ENCODE data around the gene PARP12. TPM values are rescaled to one million over a fixed set of nuclear protein-coding genes. Genes with fewer than 3 reads are reported as not detected.

The PARP12 gene
- total RNA-seq, 1 donor from 2014 or later: 6.8 TPM

GRCh38 chr7:140022582-140023211, 40.1 kb downstream of the PARP12 start:
- no peaks in the 10 kb centered on the region for H3K79me2 ChIP-seq (ENCODE audit: low read depth)
- Mint-ChIP-seq H3K4me3 (no peak overlapping the region), H3K36me3 (no peaks in the 10 kb centered on the region), H3K9me3 (peaks cover 2% of the 10 kb centered on the region), H3K27me3 (ENCODE audit: insufficient read depth, low read depth) (peaks cover 2% of the 10 kb centered on the region), H3K4me1 (no peaks in the 10 kb centered on the region), H3K27ac (no peak overlapping the region)
- H3K4me2 ChIP-seq: no peak overlapping the region
- TF ChIP-seq EZH2phosphoT487 (IDR thresholded peaks at IDR 0.05) (no peak), CTCF (IDR thresholded peaks at IDR 0.05) (no peak)
- DNase-seq (ENCODE audit: low spot score): no peak
- H3K4me3 ChIP-seq: no peak overlapping the region
- H2AFZ ChIP-seq (replicated peaks): no peak overlapping the region
- no peaks in the 10 kb centered on the region for H3K27me3 ChIP-seq
- H4K20me1 ChIP-seq (ENCODE audit: low read depth): no peaks in the 10 kb centered on the region
- H3F3A ChIP-seq (ENCODE audit: low read depth): no peaks in the 10 kb centered on the region
- H3K4me1 ChIP-seq: no peaks in the 10 kb centered on the region
- no peaks in the 10 kb centered on the region for H3K36me3 ChIP-seq
- no peaks in the 10 kb centered on the region for H3K9me3 ChIP-seq (ENCODE audit: low read depth)
- H3K27ac ChIP-seq: no peak overlapping the region
- H3K9ac ChIP-seq: no peak overlapping the region

- Histone ChIP-seq H3K9ac (no peak overlapping the region), H3K27me3 (no peaks in the 10 kb centered on the region), H3K36me3 (no peaks in the 10 kb centered on the region), H3F3A (ENCODE audit: low read depth) (no peaks in the 10 kb centered on the region), H3K27ac (no peak overlapping the region), H3K79me2 (ENCODE audit: low read depth) (no peaks in the 10 kb centered on the region), H3K4me2 (no peak overlapping the region), H2AFZ (replicated peaks) (no peak overlapping the region), H4K20me1 (ENCODE audit: low read depth) (no peaks in the 10 kb centered on the region), H3K4me1 (no peaks in the 10 kb centered on the region), H3K4me3 (no peak overlapping the region), H3K9me3 (ENCODE audit: low read depth) (no peaks in the 10 kb centered on the region)
- TF ChIP-seq EZH2phosphoT487 (IDR thresholded peaks at IDR 0.05) (no peak), EZH2 (IDR thresholded peaks at IDR 0.05) (no peak), CTCF (IDR thresholded peaks at IDR 0.05) (no peak)
- no peak for DNase-seq (ENCODE audit: low spot score)
- Mint-ChIP-seq H3K36me3 (no peaks in the 10 kb centered on the region), H3K27me3 (ENCODE audit: insufficient read depth, low read depth) (peaks cover 4% of the 10 kb centered on the region), H3K4me1 (no peaks in the 10 kb centered on the region), H3K4me3 (no peak overlapping the region), H3K27ac (no peak overlapping the region), H3K9me3 (peaks cover 2% of the 10 kb centered on the region)
Observed at GRCh38 chr7:140021603-140022002, 41.1 kb downstream of the PARP12 start.

DNA sequence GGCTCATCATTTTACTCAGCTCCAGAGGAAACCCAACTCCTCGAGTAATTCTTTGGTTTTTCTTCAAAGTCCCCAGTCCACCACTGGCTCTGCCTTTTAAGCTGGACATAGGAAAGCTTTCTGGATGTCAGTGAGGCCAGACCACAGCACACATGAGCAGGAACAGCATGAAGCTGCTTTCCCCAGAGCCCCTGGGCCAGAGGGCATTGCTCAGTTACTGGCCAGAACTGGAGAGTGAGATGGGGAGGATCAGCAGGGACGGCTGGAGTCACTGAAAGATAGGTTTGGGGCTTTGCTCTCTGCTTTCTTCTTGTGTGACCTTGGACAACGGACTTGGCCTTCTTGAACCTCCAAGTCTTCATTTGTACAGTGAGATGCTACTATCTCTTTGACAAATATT, 43.1 kb downstream of the PARP12 start:
- Histone ChIP-seq H3K4me2 (no peak overlapping the region), H3K27me3 (no peaks in the 10 kb centered on the region), H3K4me3 (no peak overlapping the region), H3K36me3 (no peaks in the 10 kb centered on the region), H3K9me3 (ENCODE audit: low read depth) (no peaks in the 10 kb centered on the region), H2AFZ (replicated peaks) (no peak overlapping the region), H3F3A (ENCODE audit: low read depth) (no peaks in the 10 kb centered on the region), H3K9ac (no peak overlapping the region), H3K27ac (no peak overlapping the region), H4K20me1 (ENCODE audit: low read depth) (no peaks in the 10 kb centered on the region), H3K79me2 (ENCODE audit: low read depth) (no peaks in the 10 kb centered on the region), H3K4me1 (no peaks in the 10 kb centered on the region)
- Mint-ChIP-seq H3K4me3 (no peak overlapping the region), H3K27ac (no peak overlapping the region), H3K27me3 (ENCODE audit: insufficient read depth, low read depth) (peaks cover 9% of the 10 kb centered on the region), H3K4me1 (no peaks in the 10 kb centered on the region), H3K9me3 (peaks cover 2% of the 10 kb centered on the region), H3K36me3 (no peaks in the 10 kb centered on the region)
- no peak for TF ChIP-seq CTCF (IDR thresholded peaks at IDR 0.05)
- no peak for TF ChIP-seq EZH2 (IDR thresholded peaks at IDR 0.05)
- TF ChIP-seq EZH2phosphoT487 (IDR thresholded peaks at IDR 0.05): no peak
- DNase-seq (ENCODE audit: low spot score): no peak

All from neural progenitor cell (in vitro differentiated cells).